ENCODE data around the gene MSANTD1. TPM values are rescaled to one million over a fixed set of nuclear protein-coding genes. Genes with fewer than 3 reads are reported as not detected.
A peak's percentile ranks its signal among the peaks of the same experiment; 100 is the strongest.

MSANTD1 gene
- total RNA-seq, 1 donor from 2014 or later, result not detected

GRCh38 chr4:3305610-3306371 lies 56.8 kb downstream of the MSANTD1 start:
- Histone ChIP-seq H3K36me3 (no peaks in the 10 kb centered on the region), H3K27ac (no peak overlapping the region), H3K27me3 (no peaks in the 10 kb centered on the region), H3K4me3 (no peak overlapping the region), H3K4me1 (no peaks in the 10 kb centered on the region), H3K9me3 (no peaks in the 10 kb centered on the region)
- intact Hi-C loops (cut with DNase I), result no loop called here
- peak in 1 of 2 donors; percentile 50 for DNase-seq (ENCODE audit: low spot score in 2 of 2)
- TF ChIP-seq, protein P1, sequence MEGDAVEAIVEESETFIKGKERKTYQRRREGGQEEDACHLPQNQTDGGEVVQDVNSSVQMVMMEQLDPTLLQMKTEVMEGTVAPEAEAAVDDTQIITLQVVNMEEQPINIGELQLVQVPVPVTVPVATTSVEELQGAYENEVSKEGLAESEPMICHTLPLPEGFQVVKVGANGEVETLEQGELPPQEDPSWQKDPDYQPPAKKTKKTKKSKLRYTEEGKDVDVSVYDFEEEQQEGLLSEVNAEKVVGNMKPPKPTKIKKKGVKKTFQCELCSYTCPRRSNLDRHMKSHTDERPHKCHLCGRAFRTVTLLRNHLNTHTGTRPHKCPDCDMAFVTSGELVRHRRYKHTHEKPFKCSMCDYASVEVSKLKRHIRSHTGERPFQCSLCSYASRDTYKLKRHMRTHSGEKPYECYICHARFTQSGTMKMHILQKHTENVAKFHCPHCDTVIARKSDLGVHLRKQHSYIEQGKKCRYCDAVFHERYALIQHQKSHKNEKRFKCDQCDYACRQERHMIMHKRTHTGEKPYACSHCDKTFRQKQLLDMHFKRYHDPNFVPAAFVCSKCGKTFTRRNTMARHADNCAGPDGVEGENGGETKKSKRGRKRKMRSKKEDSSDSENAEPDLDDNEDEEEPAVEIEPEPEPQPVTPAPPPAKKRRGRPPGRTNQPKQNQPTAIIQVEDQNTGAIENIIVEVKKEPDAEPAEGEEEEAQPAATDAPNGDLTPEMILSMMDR (IDR thresholded peaks at IDR 0.05), result no peak

Other genes starting within 250 kb of the MSANTD1 start
- gene HTT-AS, start 174.6 kb upstream of the MSANTD1 start, total RNA-seq, result not detected
- 23.7 TPM for gene HTT, start 174.5 kb upstream of the MSANTD1 start, total RNA-seq
- gene RGS12, start 43.9 kb downstream of the MSANTD1 start, total RNA-seq, result 26.3 TPM
- 2.2 TPM for gene HGFAC, start 192.8 kb downstream of the MSANTD1 start, total RNA-seq
- gene DOK7, start 214.1 kb downstream of the MSANTD1 start, total RNA-seq, result 33.5 TPM